BLaER1 treated with 17β-estradiol and CSF1 and Interleukin-3, amounts not matched to agents 10 nM and 100 nM (cell line): ENCODE results near the gene GALNT9.

Experiments used
- H3K27ac ChIP-seq, 11 experiments: shearing (Covaris generic); formaldehyde crosslinking; 2 replicates each; pipeline ENCODE4 v1.8.1; 2022
- H3K27me3 ChIP-seq, 11 experiments: shearing (Covaris generic); formaldehyde crosslinking; 2 replicates each; pipeline ENCODE4 v1.8.1; 2022
- H3K36me3 ChIP-seq, 11 experiments: shearing (Covaris generic); formaldehyde crosslinking; 2 replicates each; pipeline ENCODE4 v1.8.1; 2022
- H3K4me1 ChIP-seq, 10 experiments: shearing (Covaris generic); formaldehyde crosslinking; 2 replicates each; pipeline ENCODE4 v1.8.1; 2022
- H3K4me2 ChIP-seq, 11 experiments: shearing (Covaris generic); formaldehyde crosslinking; 2 replicates each; pipeline ENCODE4 v1.8.1; 2022
- H3K4me3 ChIP-seq, 10 experiments: shearing (Covaris generic); formaldehyde crosslinking; 2 replicates each; pipeline ENCODE4 v1.8.1; 2022
- H3K9ac ChIP-seq, 11 experiments: shearing (Covaris generic); formaldehyde crosslinking; 2 replicates each; pipeline ENCODE4 v1.8.1; 2022
- H3K9me3 ChIP-seq, 11 experiments: shearing (Covaris generic); formaldehyde crosslinking; replicated peaks in 1 of 11; 2 replicates each; pipeline ENCODE4 v1.8.1; 2022
- H4K20me1 ChIP-seq, 11 experiments: shearing (Covaris generic); formaldehyde crosslinking; 2 replicates each; pipeline ENCODE4 v1.8.1; 2022
- Cebpa-rat ChIP-seq, 11 experiments: shearing (Covaris generic); IDR thresholded peaks; 2 replicates each; pipeline ENCODE4 v1.8.1; 2022

GALNT9 gene

GRCh38 chr12:132185705-132186104 is 143.7 kb downstream of the GALNT9 start:
- H3K4me3 ChIP-seq, result peak overlapping the region; percentile 47 to 75 (median 69); a peak in 17 of 20 replicates
- no peaks in the 10 kb centered on the region for H3K27me3 ChIP-seq

GRCh38 chr12:132182711-132183365 is 146.6 kb downstream of the GALNT9 start:
- H3K4me3 ChIP-seq, result no peak overlapping the region
- H3K36me3 ChIP-seq, result no peaks in the 10 kb centered on the region
- H3K27ac ChIP-seq, result peak overlapping the region in 3 of 11 experiments; percentile 19 to 27 (median 23); a peak in 3 of 22 replicates
- H3K4me2 ChIP-seq, result peak overlapping the region in 8 of 11 experiments; percentile 0 to 98 (median 69); a peak in 8 of 22 replicates
- H3K4me1 ChIP-seq, result peaks cover 46 to 100% (median 94%) of the 10 kb centered on the region in 10 experiments
- peaks cover 0 to 4% (median 0%) of the 10 kb centered on the region in 11 experiments; a peak in 1 of 22 replicates for H3K27me3 ChIP-seq
- TF ChIP-seq Cebpa-rat (IDR thresholded peaks at IDR 0.05), result no peak
- H3K9ac ChIP-seq, result no peak overlapping the region
- no peaks in the 10 kb centered on the region for H3K9me3 ChIP-seq
- H4K20me1 ChIP-seq, result peaks cover 0 to 5% (median 0%) of the 10 kb centered on the region in 11 experiments; a peak in 5 of 22 replicates

More at GRCh38 chr12:132185705-132186104, 143.7 kb downstream of the GALNT9 start:
- Histone ChIP-seq H3K36me3 (no peaks in the 10 kb centered on the region), H3K9ac (peak overlapping the region; percentile 23 to 83 (median 70)), H3K9me3 (no peaks in the 10 kb centered on the region), H3K4me1 (peaks cover 44 to 95% (median 89%) of the 10 kb centered on the region in 10 experiments), H4K20me1 (peaks cover 0 to 10% (median 0%) of the 10 kb centered on the region in 11 experiments; a peak in 6 of 22 replicates), H3K4me2 (peak overlapping the region; percentile 94 to 100 (median 98)), H3K27ac (peak overlapping the region; percentile 21 to 87 (median 74); a peak in 21 of 22 replicates)
- TF ChIP-seq Cebpa-rat (IDR thresholded peaks at IDR 0.05), result no peak

GRCh38 chr12:132182206-132182710 is 147.1 kb downstream of the GALNT9 start:
- Histone ChIP-seq H3K27ac (peak overlapping the region in 3 of 11 experiments; percentile 19 to 27 (median 23); a peak in 3 of 22 replicates), H3K4me1 (peaks cover 44 to 98% (median 92%) of the 10 kb centered on the region in 10 experiments), H4K20me1 (peaks cover 0 to 5% (median 0%) of the 10 kb centered on the region in 11 experiments; a peak in 1 of 22 replicates), H3K9ac (no peak overlapping the region), H3K9me3 (no peaks in the 10 kb centered on the region), H3K36me3 (no peaks in the 10 kb centered on the region), H3K27me3 (peaks cover 0 to 4% (median 0%) of the 10 kb centered on the region in 11 experiments; a peak in 1 of 22 replicates), H3K4me2 (peak overlapping the region in 5 of 11 experiments; percentile 92 to 99 (median 97); a peak in 5 of 22 replicates), H3K4me3 (no peak overlapping the region)
- no peak for TF ChIP-seq Cebpa-rat (IDR thresholded peaks at IDR 0.05)

GRCh38 chr12:132181570-132182200 is 147.7 kb downstream of the GALNT9 start:
- no peak overlapping the region; a peak in 1 of 22 replicates for H3K27ac ChIP-seq
- H3K4me2 ChIP-seq, result peak overlapping the region in 8 of 11 experiments; percentile 89 to 100 (median 98); a peak in 16 of 22 replicates
- H3K27me3 ChIP-seq, result peaks cover 0 to 4% (median 0%) of the 10 kb centered on the region in 11 experiments; a peak in 1 of 22 replicates
- no peak overlapping the region for H3K9ac ChIP-seq
- 0 out of 22 replicates have a peak, but pooled peaks cover 0 to 5% (median 0%) of the 10 kb centered on the region in 11 experiments for H4K20me1 ChIP-seq
- H3K4me3 ChIP-seq, result no peak overlapping the region
- no peaks in the 10 kb centered on the region for H3K9me3 ChIP-seq
- peaks cover 44 to 98% (median 92%) of the 10 kb centered on the region in 10 experiments for H3K4me1 ChIP-seq
- no peaks in the 10 kb centered on the region for H3K36me3 ChIP-seq
- TF ChIP-seq Cebpa-rat (IDR thresholded peaks at IDR 0.05), result no peak

- Histone ChIP-seq H3K27me3 (peaks cover 0 to 4% (median 0%) of the 10 kb centered on the region in 11 experiments; a peak in 1 of 22 replicates), H3K4me3 (no peak overlapping the region), H3K9ac (peak overlapping the region in 1 of 11 experiments; percentile 41; a peak in 1 of 22 replicates), H3K4me1 (peaks cover 44 to 98% (median 92%) of the 10 kb centered on the region in 10 experiments), H3K4me2 (peak overlapping the region in 9 of 11 experiments; percentile 89 to 100 (median 97); a peak in 16 of 22 replicates), H3K27ac (no peak overlapping the region; a peak in 1 of 22 replicates), H4K20me1 (0 out of 22 replicates have a peak, but pooled peaks cover 0 to 5% (median 0%) of the 10 kb centered on the region in 11 experiments), H3K36me3 (no peaks in the 10 kb centered on the region), H3K9me3 (no peaks in the 10 kb centered on the region)
- no peak for TF ChIP-seq Cebpa-rat (IDR thresholded peaks at IDR 0.05)
These were observed 148.5 kb downstream of the GALNT9 start for GRCh38 chr12:132180648-132181546.

GRCh38 chr12:132179431-132180362 is 149.7 kb downstream of the GALNT9 start:
- Histone ChIP-seq H3K27me3 (peaks cover 0 to 13% (median 0%) of the 10 kb centered on the region in 11 experiments; a peak in 7 of 22 replicates), H3K9me3 (no peaks in the 10 kb centered on the region), H3K4me3 (peak overlapping the region; percentile 39 to 65 (median 52); a peak in 16 of 20 replicates), H4K20me1 (0 out of 22 replicates have a peak, but pooled peaks cover 0 to 5% (median 0%) of the 10 kb centered on the region in 11 experiments), H3K36me3 (no peaks in the 10 kb centered on the region), H3K9ac (peak overlapping the region in 9 of 11 experiments; percentile 47 to 74 (median 68); a peak in 14 of 22 replicates), H3K4me1 (peaks cover 36 to 98% (median 91%) of the 10 kb centered on the region in 10 experiments), H3K4me2 (peak overlapping the region; percentile 89 to 100 (median 97)), H3K27ac (peak overlapping the region in 9 of 11 experiments; percentile 68 to 80 (median 75); a peak in 15 of 22 replicates)
- no peak for TF ChIP-seq Cebpa-rat (IDR thresholded peaks at IDR 0.05)

- peak overlapping the region; percentile 39 to 65 (median 52); a peak in 19 of 20 replicates for H3K4me3 ChIP-seq
- H4K20me1 ChIP-seq, result peaks cover 0 to 5% (median 0%) of the 10 kb centered on the region in 11 experiments; a peak in 1 of 22 replicates
- TF ChIP-seq Cebpa-rat (IDR thresholded peaks at IDR 0.05), result no peak
- H3K9ac ChIP-seq, result peak overlapping the region; percentile 47 to 76 (median 70); a peak in 21 of 22 replicates
- peak overlapping the region; percentile 89 to 100 (median 97) for H3K4me2 ChIP-seq
- H3K9me3 ChIP-seq, result no peaks in the 10 kb centered on the region
- H3K27me3 ChIP-seq, result peaks cover 0 to 20% (median 8%) of the 10 kb centered on the region in 11 experiments; a peak in 18 of 22 replicates
- no peaks in the 10 kb centered on the region for H3K36me3 ChIP-seq
- peak overlapping the region; percentile 68 to 80 (median 75) for H3K27ac ChIP-seq
- peaks cover 36 to 98% (median 91%) of the 10 kb centered on the region in 10 experiments for H3K4me1 ChIP-seq
These were observed 150.5 kb downstream of the GALNT9 start for GRCh38 chr12:132178801-132179401.
